ENCODE measurements around the gene MAP7D2.
A peak's percentile ranks its signal among the peaks of the same experiment; 100 is the strongest.
"Not testable (repeated sequence)": the region's sequence is repeated elsewhere in the genome, so short reads cannot be mapped to it uniquely, and the experiment has no call there.

The MAP7D2 gene

DNA sequence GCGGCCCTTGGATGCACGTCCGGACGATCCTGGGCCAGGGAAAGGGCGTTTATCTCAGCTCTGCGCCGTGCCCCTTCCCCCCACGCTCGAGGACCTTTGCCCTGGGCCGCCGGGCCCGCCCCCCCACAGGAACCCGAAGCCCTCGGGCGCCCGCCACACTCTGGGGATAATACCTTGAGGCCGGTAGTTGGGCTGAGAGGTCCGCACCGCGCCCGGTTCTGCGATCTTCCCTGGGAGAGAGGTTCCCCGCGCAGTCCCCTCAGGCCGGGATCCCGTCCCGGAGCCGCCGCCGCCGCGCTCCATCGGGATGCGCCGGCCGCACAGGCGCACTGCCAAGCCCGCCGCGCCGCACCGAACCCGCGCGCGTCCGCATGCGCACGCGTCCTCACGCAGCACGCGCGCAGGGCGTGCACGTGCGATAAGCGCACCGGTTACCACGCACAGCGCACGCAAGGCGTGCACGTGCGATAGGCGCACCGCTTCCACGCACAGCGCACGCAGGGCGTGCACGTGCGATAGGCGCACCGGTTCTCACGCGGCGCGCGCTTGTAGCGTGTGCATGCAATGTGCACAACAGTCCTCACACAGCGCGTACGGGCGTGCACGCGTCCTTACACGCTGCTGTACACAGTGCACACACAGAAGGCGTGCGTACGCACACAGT, at the start of gene MAP7D2:
MAP7D2 (minus strand) TSS at position 331 of the 664 bp plus-strand sequence; CDS start at position 303, 28 bp downstream.
- DNase-seq = no peak

DNA sequence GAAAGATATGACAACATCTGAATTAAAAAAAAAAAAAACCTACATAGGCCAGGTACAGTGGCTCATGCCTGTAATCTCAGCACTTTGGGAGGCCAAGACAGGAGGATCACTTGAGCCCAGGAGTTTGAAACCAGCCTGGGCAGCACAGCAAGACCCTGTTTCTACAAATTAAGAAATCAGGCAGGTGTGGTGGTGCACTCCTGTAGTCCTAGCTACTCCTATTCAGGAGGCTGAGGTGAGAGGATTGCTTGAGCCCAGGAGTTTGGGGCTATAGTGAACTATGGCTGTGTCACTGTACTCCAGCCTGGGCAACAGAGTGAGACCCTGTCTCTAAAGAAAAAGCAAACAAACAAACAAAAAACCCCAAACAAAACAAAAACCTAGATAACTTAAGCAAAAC, 45.8 kb upstream of the MAP7D2 start:
- not testable (repeated sequence) for DNase-seq

DNA sequence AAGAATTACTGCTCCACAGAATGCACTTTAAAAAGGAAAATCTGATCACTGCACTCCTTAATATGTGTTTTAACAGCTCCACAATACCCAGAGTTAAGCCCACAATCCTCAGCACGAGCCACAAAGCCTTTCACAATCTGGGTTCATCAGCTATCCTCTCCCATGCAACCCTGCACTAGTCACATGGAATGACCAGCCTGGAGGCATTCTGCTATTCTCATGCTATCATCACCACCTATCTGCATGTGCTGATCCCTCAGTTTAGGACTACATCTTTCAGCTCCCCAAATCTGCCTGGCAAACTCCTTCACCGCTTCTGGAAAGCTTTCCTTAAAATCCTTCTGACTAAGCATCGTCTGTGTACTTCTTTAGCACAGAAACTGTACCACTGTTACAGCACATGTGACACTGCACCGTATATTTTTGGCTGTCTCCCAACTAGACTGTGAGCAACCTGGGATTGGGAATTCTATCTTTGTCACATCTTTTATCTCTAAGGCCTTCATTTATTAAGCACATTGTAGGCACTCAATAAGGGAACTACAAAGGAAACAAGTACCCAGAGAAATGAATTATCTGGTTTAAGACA, 43.2 kb upstream of the MAP7D2 start:
- DNase-seq = no peak

DNA sequence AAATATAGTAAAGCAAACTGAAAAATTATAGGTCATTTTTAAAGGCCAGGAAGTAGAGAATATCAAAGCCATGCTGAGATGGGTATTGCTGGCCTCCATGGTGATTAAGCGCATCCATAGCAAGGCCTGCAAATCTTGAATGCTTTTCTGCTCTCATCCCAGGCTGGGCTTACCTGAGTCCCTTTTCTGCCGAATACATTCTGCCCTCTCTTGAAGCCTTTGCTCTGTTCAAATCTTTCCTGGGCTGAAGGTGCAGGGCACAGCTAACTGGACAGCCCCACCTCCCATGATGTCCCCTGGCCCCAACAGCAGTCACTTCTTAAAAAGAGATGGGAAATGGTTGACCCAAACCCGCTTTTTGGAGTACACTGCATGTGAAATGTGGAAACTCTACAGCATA, 35.0 kb upstream of the MAP7D2 start:
- DNase-seq = no peak

DNA sequence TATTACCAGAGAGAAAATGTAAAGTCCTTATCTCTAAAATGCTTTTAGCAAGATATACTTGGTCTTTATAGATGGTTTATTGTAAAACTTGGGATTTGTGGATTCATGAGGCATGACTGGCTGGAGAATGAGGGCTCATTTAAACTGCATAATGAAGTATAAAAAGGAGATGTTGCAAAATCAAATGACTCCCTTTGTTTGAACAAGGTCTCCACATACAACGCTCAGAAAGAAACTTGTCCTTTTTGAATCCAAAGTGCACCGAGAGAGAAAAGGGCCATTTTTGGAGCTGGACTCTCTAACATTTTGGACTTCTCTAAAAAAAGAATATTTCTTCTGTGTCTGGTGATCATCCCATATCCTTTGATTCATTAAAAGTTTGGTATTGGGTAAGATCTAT, 32.6 kb upstream of the MAP7D2 start:
- no peak for DNase-seq

DNA sequence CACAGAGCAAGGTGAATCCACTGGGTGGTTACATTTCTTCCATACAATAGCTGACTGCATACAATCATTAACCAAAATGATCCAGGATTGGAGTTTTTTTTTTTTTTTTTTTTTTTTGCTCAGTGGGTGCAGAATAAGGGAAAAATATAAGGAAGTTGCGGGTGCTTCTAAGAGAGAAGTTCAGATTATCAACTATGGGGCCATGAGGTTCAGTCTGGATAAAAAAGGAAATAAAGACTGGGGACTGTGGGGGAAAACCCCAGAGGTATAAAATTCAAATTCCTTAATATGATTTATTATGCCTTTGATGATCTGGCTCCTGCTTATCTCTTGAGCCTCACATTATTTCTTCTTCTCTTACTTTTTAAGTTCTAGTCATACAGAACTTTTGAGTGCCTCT, 30.9 kb upstream of the MAP7D2 start:
- DNase-seq = no peak

DNA sequence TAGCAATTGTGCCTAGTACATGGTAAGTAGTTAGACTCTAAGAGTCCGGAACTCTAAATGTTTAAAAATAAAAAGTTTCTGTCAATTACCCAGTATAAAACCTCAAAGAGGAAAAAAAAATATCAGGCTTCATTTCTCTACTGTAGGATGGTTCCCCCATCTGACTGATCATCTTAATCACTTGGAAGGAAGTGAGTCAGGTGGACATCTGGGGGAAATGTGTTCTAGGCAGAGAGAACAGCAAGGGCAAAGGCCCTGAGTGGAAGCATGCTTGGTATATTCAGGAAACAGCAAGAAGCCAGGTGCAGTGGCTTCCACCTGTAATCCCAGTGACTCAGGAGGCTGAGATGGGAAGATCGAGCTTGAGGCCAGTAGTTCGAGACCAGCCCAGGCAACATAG, 27.8 kb upstream of the MAP7D2 start:
- no peak for DNase-seq

DNA sequence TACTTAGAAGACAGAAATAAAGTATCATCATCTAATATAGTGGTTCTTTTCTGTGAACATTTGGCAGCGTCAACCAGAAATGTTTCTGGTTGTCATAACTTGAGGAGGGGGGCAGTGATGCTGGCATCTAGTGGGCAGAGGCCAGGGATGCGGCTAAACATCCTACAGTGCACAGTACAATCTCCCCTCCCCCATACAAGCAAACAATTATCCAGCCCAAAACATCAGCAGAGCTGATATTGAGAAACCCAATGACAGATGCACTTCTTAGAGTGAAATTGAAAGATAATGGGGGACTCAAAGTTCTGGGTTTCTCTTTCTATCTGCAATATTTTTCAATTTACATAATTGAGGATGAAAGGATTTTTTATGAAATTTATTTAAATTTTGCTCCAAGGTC, 26.9 kb upstream of the MAP7D2 start:
- DNase-seq = no peak

DNA sequence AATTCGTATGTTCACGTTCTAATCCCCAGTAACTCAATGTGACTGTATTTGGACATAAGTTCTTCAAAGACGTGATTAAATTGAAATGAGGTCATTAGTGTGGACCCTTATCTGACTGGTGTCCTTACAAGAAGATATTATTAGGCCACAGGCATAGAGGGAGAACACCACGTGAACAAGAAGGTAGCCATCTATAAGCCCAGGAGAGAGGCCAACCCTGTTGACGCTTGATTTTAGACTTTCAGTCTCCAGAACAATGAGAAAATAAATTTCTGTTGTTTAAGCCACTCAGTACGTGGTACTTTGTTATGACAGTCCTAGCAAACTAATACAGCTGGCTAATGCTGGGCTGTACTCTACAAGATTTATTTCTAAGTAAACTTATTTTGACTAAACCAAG, 26.4 kb upstream of the MAP7D2 start:
- no peak for DNase-seq

DNA sequence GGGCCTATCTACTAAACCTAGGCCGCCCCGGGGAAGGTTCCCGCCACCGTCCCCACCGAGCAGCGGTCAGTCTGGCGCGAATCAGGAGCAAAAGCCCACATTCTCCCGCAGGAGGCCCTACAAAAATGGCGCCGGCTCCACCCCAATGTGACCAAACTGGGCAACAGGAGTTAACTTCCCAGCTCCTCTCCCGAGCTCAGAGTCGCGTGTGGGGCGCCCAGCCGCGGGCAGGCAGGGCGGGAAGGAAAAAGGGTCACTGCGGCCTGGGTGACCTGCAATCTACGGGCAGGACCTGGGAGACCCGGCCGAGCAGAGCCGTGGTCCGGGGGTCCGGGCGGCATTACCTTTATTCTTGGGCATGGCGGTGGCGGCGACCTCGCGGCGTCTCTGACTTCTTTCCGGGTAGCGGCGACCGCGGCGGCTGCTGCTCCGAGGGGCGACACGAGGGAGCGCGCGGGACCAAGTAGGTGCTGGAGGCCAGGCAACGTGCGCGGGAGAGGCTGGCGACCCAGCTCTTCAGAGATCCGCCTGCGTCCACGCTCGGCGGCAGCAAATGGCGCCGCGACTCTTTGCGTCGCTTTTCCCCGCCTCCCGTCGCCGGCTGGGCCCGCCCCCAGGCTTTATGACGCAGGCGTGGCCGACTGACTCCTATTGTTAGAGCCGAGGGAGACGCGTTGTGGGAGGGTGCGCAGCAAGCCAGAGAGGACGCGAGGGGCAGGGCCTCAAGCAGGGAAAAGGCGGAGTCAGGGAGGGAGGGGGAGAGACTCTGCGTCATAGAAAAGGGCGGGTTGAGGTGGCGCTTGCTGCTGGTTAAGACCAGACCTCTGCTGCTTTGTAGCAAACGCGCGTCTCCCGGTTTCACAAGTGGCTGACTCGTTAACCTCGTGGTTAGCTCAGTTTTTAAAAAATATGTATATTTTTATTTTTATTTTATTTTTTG, 24.8 kb upstream of the MAP7D2 start, which contains the start of gene EIF1AX:
EIF1AX (minus strand) TSS at position 558 of the 940 bp plus-strand sequence; CDS start at position 360, 198 bp downstream.
- peak; percentile 80 for DNase-seq

DNA sequence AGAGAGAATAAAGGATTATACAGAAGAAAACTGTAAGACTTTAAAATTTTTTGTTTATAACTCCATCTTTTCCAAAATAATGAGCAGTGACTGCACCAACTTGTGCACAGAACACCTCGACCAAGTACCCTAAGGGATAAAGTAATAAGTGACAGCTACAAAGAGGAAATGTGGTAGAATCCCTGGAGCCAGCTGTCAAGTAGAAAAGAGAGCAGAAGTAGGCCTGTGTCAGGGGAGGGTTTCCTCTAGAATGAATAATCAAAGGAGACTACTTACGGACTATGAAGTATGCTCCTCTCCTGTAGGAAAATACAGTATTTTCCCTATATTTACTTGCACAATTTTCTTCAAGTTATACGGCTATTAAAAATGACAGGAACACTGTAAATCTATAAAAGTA, 23.7 kb upstream of the MAP7D2 start:
- DNase-seq = no peak

DNA sequence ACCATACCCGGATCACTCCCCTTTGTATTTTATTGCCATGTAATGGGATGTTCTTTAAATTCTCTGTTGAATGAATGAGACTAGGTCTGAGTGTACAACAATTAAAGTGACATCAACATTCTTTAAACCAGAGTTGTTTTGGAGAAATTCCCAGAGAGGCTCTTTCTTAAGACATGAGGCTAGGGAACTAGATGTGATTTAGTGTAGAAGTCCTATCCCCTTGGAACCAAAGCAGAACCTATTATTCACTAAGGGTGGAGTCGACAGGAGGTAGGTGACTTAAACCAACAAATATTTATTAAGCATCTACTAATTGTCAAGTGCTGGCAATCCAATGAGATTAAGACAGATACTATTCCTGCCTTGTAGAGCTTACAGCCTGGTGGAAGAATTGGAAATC, 23.3 kb upstream of the MAP7D2 start:
- no peak for DNase-seq

DNA sequence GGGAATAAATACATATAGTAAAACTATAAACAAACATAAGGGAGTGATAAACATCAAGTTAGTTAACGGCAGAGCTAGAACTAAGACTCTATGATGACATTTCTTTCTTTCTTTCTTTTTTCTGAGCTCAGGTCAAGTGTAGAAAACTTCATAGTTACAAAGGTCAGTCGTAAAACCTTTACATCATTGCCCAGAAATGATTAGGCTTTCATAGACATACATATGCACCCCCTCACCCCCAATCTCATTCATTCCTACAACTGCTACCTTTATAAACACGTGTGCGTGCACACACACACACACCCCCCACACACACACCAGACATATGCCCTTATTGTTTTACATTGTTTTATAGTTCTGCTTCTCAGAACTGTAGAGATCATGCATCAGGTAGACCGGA, 19.2 kb upstream of the MAP7D2 start:
- DNase-seq = no peak

DNA sequence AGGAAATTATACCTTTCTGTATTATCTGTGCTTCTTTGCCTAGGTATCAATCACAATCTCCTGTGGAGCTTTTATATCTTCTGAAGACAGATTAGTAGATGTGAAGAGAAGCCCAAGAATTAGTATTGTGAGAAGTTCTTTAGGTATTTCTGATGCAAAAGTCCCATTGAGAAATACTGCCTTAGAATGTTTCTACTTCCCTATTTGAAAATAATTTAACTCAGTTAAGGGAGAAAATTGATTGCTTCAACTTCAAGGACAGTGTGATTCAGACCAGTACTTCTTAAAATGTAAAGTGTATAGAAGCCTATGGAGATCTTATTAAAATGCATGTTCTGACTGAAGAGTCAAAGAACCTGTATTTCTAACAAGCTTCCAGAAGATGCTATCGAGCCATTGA, 16.0 kb upstream of the MAP7D2 start:
- no peak for DNase-seq

DNA sequence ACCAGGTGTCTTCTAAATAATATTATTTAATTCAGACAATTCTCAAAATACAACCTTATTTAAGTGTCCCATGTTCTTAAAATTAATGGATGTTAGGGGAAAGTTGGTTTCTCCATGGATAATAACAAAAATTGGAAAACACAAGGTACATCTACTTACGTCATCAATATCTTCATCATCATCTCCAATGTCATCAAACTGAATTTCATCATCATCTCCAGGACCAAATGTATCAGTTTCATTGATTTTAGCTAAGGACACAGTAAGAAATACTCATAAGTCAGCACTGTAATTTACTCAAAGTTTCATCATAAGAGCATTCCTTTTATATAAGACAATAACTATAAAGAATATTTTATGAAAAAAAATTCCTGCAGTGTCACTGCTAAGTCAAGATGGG, 13.7 kb upstream of the MAP7D2 start:
- DNase-seq = no peak

DNA sequence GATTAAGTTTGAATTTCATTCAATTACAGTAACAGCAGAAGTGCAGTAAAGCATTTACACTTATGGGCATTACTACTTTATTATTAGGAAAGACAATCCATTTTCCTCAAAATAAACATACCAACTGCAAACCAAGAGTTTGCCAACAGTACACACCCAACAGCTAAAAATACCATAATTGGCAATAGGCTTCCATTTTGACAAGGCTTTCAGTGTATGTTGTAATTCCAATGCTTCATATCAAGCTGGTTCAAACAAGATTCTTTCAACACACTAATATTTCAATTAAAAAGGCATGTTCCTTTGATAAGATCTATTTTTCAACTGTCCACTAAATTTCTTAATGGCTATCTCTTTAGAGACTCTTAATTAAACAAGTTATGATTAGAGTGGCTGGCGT, 12.8 kb upstream of the MAP7D2 start:
- DNase-seq = no peak

DNA sequence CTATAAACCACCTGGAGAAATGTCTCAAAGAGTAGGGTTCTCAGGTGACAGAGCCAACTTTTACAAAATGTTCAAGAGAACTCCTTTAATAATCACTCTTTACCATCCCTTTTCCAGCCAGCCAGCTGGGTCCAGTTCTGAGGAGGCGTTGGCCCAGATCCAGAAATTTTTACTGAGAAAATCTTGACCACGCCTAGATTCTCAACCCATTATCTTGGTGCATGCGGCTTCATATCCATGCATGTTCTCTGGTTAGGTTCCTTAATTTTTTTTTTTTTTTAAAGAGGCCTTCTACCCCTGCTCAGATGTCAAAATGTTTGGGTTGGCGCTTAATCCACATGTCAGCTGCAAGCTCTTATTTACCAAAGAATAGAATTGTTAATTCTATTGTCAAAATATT, 12.0 kb upstream of the MAP7D2 start:
- no peak for DNase-seq

DNA sequence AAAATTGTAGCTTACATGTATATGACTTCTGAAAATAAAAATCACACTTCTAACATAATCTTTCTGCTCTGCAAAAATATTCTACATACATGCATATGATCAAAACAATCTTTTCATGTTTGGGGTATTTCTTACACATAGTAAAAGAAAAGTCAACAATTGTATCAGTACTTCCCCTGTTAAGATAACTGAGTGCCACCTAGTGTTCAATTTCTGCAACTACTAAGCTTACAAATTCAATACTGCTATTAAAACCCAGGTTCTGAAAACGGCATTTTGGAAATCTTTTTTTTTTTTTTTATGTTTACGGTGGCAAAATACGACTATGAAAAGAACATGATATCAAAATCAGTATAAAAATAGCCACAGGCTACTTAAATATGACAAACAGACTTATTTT, 10.7 kb upstream of the MAP7D2 start:
- DNase-seq = not testable (repeated sequence)

DNA sequence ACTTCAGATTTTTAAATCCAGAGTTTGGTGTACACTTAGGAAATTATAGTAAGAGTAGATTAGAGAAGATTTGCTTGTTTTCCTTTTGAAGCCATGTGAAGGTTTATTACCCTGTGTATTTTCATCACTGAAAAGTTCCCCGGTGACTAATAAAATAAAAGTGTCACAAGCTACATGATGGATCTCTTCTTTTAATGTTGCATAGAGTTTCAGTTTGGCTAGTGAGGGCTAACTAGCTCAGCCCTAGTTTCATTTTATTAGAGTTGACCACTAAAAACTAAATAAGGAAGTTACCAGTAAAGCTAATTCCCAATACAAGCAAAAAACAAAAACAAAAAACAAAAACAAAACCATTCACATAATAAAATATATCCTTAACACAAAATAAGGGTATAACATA, 10.1 kb upstream of the MAP7D2 start:
- DNase-seq = not testable (repeated sequence)

DNA sequence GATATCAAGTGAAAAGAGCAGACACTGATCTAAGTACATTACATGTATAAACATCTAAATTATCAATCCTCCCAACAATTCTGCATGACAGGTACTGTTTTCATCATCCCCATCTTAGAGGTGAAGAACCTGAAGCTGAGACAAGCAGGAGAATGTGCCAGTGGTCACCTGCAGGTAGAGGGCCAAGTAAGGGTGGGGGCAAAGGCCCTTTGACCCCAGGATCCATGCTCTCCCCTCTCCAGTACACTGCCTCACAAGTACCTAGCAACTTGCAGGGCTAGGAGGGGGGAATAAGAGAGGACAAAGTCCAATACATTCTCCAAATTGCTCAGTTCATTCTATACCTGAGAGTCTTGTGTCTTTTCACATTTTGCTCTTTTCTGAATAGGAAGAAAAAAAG, 8.3 kb upstream of the MAP7D2 start:
- no peak for DNase-seq

DNA sequence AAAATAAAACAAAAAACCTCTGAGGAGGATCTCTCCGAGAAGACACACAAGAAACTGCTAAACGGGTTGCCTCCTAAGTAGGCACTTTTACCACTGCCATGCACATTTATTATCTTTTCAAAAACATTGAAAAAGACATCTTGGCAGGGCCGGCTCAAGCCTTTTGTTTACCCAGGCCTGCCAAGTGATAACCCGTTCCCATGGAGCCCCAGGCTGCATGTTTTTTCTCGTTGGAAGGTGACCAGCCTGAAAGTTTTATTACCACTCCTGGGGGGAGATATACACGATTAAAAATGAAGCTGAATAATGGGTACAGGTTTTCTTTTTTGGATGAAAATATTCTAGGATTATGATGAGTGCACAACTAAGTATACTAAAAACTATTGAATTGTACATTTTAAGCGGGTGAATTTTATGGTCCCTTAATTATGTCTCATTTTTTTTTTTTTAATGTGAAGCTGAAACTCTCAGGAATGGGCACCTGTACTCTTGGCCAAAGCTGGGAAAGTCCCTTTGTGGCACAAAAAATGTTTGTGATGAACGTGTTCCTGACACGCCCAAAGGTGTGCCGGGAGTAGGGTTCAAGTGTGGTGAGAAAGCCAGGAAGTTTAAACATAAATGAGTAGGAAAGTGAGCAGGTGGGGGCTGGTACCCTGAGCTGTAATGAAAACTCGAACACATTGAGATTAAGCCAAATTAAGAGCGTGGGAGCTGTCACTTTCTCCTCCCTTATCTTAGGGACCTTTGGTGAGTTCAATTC, 1.5 kb upstream of the MAP7D2 start:
- DNase-seq = no peak

DNA sequence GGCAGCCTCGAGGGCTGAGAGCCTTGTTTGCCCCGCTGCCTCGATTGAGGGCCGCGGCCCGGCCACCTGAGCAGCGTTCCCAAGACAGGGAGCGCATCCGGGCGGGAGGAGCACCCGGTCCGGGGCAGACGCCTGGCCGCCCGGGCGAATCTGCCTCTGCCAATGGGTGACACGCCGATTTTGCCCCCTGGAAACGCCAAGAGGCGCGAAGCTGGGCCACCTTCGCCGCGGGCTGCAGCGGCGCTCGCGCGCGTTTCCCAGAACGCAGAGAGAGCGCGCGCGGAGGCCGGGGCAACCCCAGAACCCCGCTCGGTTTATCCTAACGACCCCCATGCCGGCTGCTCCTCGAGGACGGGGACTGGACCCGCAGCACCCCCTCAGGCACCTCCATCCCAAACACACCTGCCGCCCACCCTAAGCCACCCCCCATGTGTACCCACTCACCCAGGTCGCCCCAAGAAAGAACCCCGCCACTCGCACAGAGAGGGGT, 575 bp downstream of the MAP7D2 start:
- DNase-seq = no peak
